ENCODE results near the gene MED1. TPM values are rescaled to one million over a fixed set of nuclear protein-coding genes. Genes with fewer than 3 reads are reported as not detected.

Gene MED1
- total and polyA plus RNA-seq, 9 of the 15 experiments (the other 6 are each of a cell fraction or from before 2014, with no cell fraction given), result 14.0 to 59.8 (median 46.7) TPM

DNA sequence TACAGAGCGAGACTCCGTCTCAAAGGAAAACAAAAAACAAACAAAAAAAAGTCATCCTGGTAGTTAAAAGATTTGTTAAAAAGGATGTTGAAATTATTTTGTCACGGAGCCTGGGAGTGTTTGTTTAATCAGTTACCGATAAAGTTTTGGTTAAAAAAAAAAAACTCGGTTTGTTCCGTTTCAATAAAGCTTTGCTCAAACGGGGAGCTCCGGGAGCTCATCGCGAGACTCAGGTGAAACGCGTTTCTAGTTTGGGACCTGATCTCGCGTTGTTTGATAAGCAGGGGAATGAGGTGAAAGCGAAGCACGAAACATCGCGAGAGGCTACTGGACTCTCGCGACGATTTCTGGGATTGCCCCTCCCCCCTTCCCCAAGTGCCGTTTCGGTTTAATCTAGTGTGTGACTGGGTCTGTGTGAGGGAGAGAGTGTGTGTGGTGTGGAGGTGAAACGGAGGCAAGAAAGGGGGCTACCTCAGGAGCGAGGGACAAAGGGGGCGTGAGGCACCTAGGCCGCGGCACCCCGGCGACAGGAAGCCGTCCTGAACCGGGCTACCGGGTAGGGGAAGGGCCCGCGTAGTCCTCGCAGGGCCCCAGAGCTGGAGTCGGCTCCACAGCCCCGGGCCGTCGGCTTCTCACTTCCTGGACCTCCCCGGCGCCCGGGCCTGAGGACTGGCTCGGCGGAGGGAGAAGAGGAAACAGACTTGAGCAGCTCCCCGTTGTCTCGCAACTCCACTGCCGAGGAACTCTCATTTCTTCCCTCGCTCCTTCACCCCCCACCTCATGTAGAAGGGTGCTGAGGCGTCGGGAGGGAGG is 10.3 kb upstream of the MED1 start, which contains the start of gene CDK12 (continued):
- TF ChIP-seq NRF1 (conservative IDR thresholded peaks at IDR 0.05 in 1 of 2, IDR thresholded peaks at IDR 0.05 in 1 of 2) (peak; percentile 66 to 68; a peak in 2 of 4 replicates), ZNF551 (CRISPR knock-in tag; IDR thresholded peaks at IDR 0.05) (no peak), KLF10 (CRISPR knock-in tag; IDR thresholded peaks at IDR 0.05) (no peak), RAD51 (IDR thresholded peaks at IDR 0.05; ENCODE audit: borderline replicate concordance, low read depth) (no peak), ILK (tag; IDR thresholded peaks at IDR 0.05; ENCODE audit: borderline replicate concordance, low read depth) (no peak), SAFB2 (IDR thresholded peaks at IDR 0.05; ENCODE audit: borderline replicate concordance, low read depth, low read length, severe bottlenecking) (no peak), ZNF785 (CRISPR knock-in tag; IDR thresholded peaks at IDR 0.05) (no peak), RBFOX2 (IDR thresholded peaks at IDR 0.05; ENCODE audit: low read depth, low read length) (peak; percentile 97), ZNF124 (CRISPR knock-in tag; IDR thresholded peaks at IDR 0.05) (no peak), HDAC2 (IDR thresholded peaks at IDR 0.05) (peak; percentile 59; the same call in 1 of the 2 replicates), NELFE (IDR thresholded peaks at IDR 0.05; ENCODE audit: insufficient read depth, insufficient read length) (no peak), STAT5A (IDR thresholded peaks at IDR 0.05; ENCODE audit: borderline replicate concordance, low read length) (no peak; the same call in 1 of the 2 replicates), PCBP2 (IDR thresholded peaks at IDR 0.05; ENCODE audit: low read depth, low read length, poor library complexity, severe bottlenecking) (no peak), PML (IDR thresholded peaks at IDR 0.05; ENCODE audit: low read length) (peak; percentile 95), KLF6 (CRISPR knock-in tag; IDR thresholded peaks at IDR 0.05; ENCODE audit: borderline replicate concordance) (no peak), KLF16 (IDR thresholded peaks at IDR 0.05) (no peak), MAFK (IDR thresholded peaks at IDR 0.05; ENCODE audit: low read length) (no peak), TBP (optimal IDR thresholded peaks at IDR 0.05; ENCODE audit: low read depth, low read length) (peak; percentile 93), BHLHE40 (IDR thresholded peaks at IDR 0.05; ENCODE audit: low read length) (no peak; the same call in 1 of the 2 replicates), PPARD (CRISPR knock-in tag; IDR thresholded peaks at IDR 0.05) (no peak), CCNT2 (IDR thresholded peaks at IDR 0.05; ENCODE audit: borderline replicate concordance, extremely low read depth, insufficient read length, low read depth, low read length) (peak; percentile 54)
- TF ChIP-seq, protein P1, sequence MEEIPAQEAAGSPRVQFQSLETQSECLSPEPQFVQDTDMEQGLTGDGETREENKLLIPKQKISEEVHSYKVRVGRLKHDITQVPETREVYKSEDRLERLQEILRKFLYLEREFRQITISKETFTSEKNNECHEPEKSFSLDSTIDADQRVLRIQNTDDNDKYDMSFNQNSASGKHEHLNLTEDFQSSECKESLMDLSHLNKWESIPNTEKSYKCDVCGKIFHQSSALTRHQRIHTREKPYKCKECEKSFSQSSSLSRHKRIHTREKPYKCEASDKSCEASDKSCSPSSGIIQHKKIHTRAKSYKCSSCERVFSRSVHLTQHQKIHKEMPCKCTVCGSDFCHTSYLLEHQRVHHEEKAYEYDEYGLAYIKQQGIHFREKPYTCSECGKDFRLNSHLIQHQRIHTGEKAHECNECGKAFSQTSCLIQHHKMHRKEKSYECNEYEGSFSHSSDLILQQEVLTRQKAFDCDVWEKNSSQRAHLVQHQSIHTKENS (CRISPR knock-in tag; IDR thresholded peaks at IDR 0.05), result no peak
- TF ChIP-seq, protein P2, sequence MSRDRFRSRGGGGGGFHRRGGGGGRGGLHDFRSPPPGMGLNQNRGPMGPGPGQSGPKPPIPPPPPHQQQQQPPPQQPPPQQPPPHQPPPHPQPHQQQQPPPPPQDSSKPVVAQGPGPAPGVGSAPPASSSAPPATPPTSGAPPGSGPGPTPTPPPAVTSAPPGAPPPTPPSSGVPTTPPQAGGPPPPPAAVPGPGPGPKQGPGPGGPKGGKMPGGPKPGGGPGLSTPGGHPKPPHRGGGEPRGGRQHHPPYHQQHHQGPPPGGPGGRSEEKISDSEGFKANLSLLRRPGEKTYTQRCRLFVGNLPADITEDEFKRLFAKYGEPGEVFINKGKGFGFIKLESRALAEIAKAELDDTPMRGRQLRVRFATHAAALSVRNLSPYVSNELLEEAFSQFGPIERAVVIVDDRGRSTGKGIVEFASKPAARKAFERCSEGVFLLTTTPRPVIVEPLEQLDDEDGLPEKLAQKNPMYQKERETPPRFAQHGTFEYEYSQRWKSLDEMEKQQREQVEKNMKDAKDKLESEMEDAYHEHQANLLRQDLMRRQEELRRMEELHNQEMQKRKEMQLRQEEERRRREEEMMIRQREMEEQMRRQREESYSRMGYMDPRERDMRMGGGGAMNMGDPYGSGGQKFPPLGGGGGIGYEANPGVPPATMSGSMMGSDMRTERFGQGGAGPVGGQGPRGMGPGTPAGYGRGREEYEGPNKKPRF (IDR thresholded peaks at IDR 0.05; ENCODE audit: low read depth, low read length), result no peak
- TF ChIP-seq, protein P3, sequence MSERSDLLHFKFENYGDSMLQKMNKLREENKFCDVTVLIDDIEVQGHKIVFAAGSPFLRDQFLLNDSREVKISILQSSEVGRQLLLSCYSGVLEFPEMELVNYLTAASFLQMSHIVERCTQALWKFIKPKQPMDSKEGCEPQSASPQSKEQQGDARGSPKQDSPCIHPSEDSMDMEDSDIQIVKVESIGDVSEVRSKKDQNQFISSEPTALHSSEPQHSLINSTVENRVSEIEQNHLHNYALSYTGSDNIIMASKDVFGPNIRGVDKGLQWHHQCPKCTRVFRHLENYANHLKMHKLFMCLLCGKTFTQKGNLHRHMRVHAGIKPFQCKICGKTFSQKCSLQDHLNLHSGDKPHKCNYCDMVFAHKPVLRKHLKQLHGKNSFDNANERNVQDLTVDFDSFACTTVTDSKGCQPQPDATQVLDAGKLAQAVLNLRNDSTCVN (CRISPR knock-in tag; IDR thresholded peaks at IDR 0.05), result peak; percentile 95

Data from K562 (cell line).